Spleen (tissue), 11 donors: ENCODE data around the gene TC2N. TPM values are rescaled to one million over a fixed set of nuclear protein-coding genes. Genes with fewer than 3 reads are reported as not detected.

Experiments used
- DNase-seq: peaks from one replicate; pipeline ENCODE4 v3.0.0-alpha.2; 2020
- H3K27ac ChIP-seq, 8 donors: fragments of 200-600 bp; sonication (generic) in 7 of 8; 1 replicate in 4 of 8; 2 replicates in 4 of 8; pipeline versions ENCODE4 v1.5.0 to v1.8.0; 2016 to 2021; ENCODE audit warnings: inconsistent platforms in 4 of 8, mild to moderate bottlenecking in 4 of 8, moderate library complexity in 1 of 8
- H3K27me3 ChIP-seq, 7 donors: fragments of 200-600 bp; sonication (generic) in 6 of 7; replicated peaks in 1 of 7; 1 replicate in 4 of 7; 2 replicates in 3 of 7; pipeline versions ENCODE4 v1.5.0 to v1.8.0; 2016 to 2021; ENCODE audit warnings: inconsistent platforms in 3 of 7, mild to moderate bottlenecking in 1 of 7
- H3K36me3 ChIP-seq, 6 donors: fragments of 200-600 bp; sonication (generic) in 5 of 6; 1 replicate in 4 of 6; 2 replicates in 2 of 6; pipeline versions ENCODE4 v1.5.0 to v1.8.0; 2016 to 2021; ENCODE audit warnings: inconsistent platforms in 2 of 6
- H3K4me1 ChIP-seq, 6 donors: fragments of 200-600 bp; sonication (generic) in 5 of 6; 1 replicate in 3 of 6; 2 replicates in 3 of 6; pipeline versions ENCODE4 v1.5.0 to v1.8.0; 2016 to 2021; ENCODE audit warnings: inconsistent platforms in 3 of 6
- H3K4me3 ChIP-seq, 8 donors: fragments of 200-600 bp; sonication (generic) in 7 of 8; 1 replicate in 4 of 8; 2 replicates in 4 of 8; pipeline versions ENCODE4 v1.5.0 to v1.8.0; 2016 to 2021; ENCODE audit warnings: inconsistent platforms in 4 of 8, mild to moderate bottlenecking in 4 of 8, moderate library complexity in 2 of 8
- H3K9me3 ChIP-seq, 8 donors: fragments of 200-600 bp; sonication (generic) in 7 of 8; 1 replicate in 4 of 8; 2 replicates in 4 of 8; pipeline versions ENCODE4 v1.5.0 to v1.8.0; 2016 to 2021; ENCODE audit warnings: inconsistent platforms in 4 of 8
- CTCF ChIP-seq, 11 experiments: fragments of 200-600 bp in 7 of 11; fragments of 450-650 bp in 4 of 11; sonication (generic) in 4 of 11; IDR thresholded peaks in 8 of 11; conservative IDR thresholded peaks in 3 of 11; 1 replicate in 7 of 11; 2 replicates in 4 of 11; pipeline versions ENCODE4 v1.4.0 to v1.8.0; 2016 to 2021; ENCODE audit warnings: antibody characterized with exemption in 11 of 11, inconsistent platforms in 4 of 11, mild to moderate bottlenecking in 1 of 11
- POLR2AphosphoS5 ChIP-seq, 3 donors: sonication (generic); formaldehyde crosslinking; IDR thresholded peaks; one replicate each; pipeline ENCODE4 v1.5.1; 2017; ENCODE audit warnings: antibody characterized with exemption in 3 of 3
- WGBS, 5 donors: extraction: QIAGEN DNeasy Blood & Tissue Kit in 3 of 5; methylation state at CpG; one replicate each; pipeline versions ENCODE4 v1.1.5 to v1.1.7; 2013 to 2018; 5-methylcytosine and 5-hydroxymethylcytosine counted together
- intact Hi-C: fragments of 100-400 bp; cut with DNase I; formaldehyde crosslinking; loops from one replicate; pipeline ENCODE4 v1.15.0; 2023; ENCODE audit warnings: low total_unique reads
- polyA plus RNA-seq, 3 donors: library from polyadenylated mRNA; stranded (reverse); fragments of 200-250 nt; gene quantifications; one replicate each; pipeline ENCODE4 v1.2.1, GENCODE V29; 2013
- total RNA-seq, 7 donors: library from RNA; depleted of rRNA in 3 of 7; stranded (reverse); fragments of >200 nt in 3 of 7; fragmentation: NEBNext Ultra II Directional in 4 of 7; extraction: Animal tissue kit (Norgen Biotek cat#: 25700) in 4 of 7; gene quantifications; one replicate each; pipeline versions ENCODE4 v1.1.0 to v1.2.1, GENCODE V29; 2016 to 2021
- donor health status: healthy with polysubstance abuse.
- donor health status: DM: no; HTN: no; CAD: no; lungs with moderate emphysema.
- donor health status: DM: no; HTN: no; CAD: no.
- donor health status: Bipolar disorder and iron deficiency.
- donor health status: healthy.
- donor health status: DM: no; HTN: no; CAD: no.
- donor health status: DM: yes; HTN: yes; CAD: no.

The TC2N gene
- total and polyA plus RNA-seq, 10 donors: 5.3 to 50.7 (median 35.5) TPM

GRCh38 chr14:91729756-91730155 lies 137.6 kb downstream of the TC2N start:
- WGBS, 5 donors: 69 to 90% (median 75%) methylated on average over 3 of the region's 3 CpGs
- Histone ChIP-seq H3K9me3 (no peaks in the 10 kb centered on the region), H3K36me3 (no peaks in the 10 kb centered on the region), H3K4me1 (no peaks in the 10 kb centered on the region), H3K4me3 (no peak overlapping the region), H3K27me3 (no peaks in the 10 kb centered on the region), H3K27ac (no peak overlapping the region)
- DNase-seq: no peak
- TF ChIP-seq POLR2AphosphoS5 (IDR thresholded peaks at IDR 0.05) (no peak), CTCF (IDR thresholded peaks at IDR 0.05 in 8 of 11, conservative IDR thresholded peaks at IDR 0.05 in 3 of 11) (no peak)
- intact Hi-C loops: no loop called here

Other genes starting within 250 kb of the TC2N start
- 1 to 10 TPM; 1.2 to 6.8 (median 2.5) TPM for gene CATSPERB, start 135.4 kb downstream of the TC2N start, total RNA-seq
- gene CATSPERB, start 135.4 kb downstream of the TC2N start, polyA plus RNA-seq: under 1 TPM; 0.10 to 0.20 (median 0.17) TPM
- 100 to 1,000 TPM in 5 of 7 donors, 10 to 100 TPM in 2; 98.7 to 396 (median 225) TPM for gene FBLN5, start 80.2 kb upstream of the TC2N start, total RNA-seq
- 10 to 100 TPM; 26.4 to 61.9 (median 48.2) TPM for gene FBLN5, start 80.2 kb upstream of the TC2N start, polyA plus RNA-seq
- gene TRIP11, start 172.5 kb upstream of the TC2N start, total RNA-seq: 10 to 100 TPM; 32.9 to 75.7 (median 54.5) TPM
- gene TRIP11, start 172.5 kb upstream of the TC2N start, polyA plus RNA-seq: 1 to 10 TPM; 3.0 to 4.5 (median 3.7) TPM
- gene ATXN3, start 239.0 kb upstream of the TC2N start, total RNA-seq: 10 to 100 TPM; 27.1 to 76.0 (median 43.8) TPM
- gene ATXN3, start 239.0 kb upstream of the TC2N start, polyA plus RNA-seq: 10 to 100 TPM in 2 of 3 donors, 1 to 10 TPM in 1; 9.4 to 23.8 (median 13.2) TPM